Measurements from ENCODE around the gene TMED9. TPM values are rescaled to one million over a fixed set of nuclear protein-coding genes. Genes with fewer than 3 reads are reported as not detected.

The TMED9 gene
- total RNA-seq: 78.4 and 82.2 TPM in 2 replicates

- Mint-ChIP-seq H3K36me3 (ENCODE audit: low read depth) (peaks cover 39% of the 10 kb centered on the region), H3K4me1 (peaks cover 20% of the 10 kb centered on the region), H3K4me3 (peak within 1 kb of the TSS; percentile 100), H3K9me3 (no peaks in the 10 kb centered on the region), H3K27ac (peak within 1 kb of the TSS; percentile 98), H3K27me3 (peaks cover 7% of the 10 kb centered on the region)
- intact Hi-C loops (cut with micrococcal nuclease): loop anchor here (1.0 to 10.0 kb wide), 5 partner anchors 8 to 197 kb away; partner anchors contain the start of genes B4GALT7, DDX41 and FAM193B
- POLR2A ChIA-PET: interaction anchor here (0.6 to 2.2 kb wide), 9 partner anchors 8 to 260 kb away, joined by 3 to 11 read pairs (median 3); partner anchors contain the start of genes B4GALT7, DOK3 and GRK6
- CTCF ChIA-PET: interaction anchor here (1.1 to 2.5 kb wide), 3 partner anchors 11 to 202 kb away, joined by 3 to 8 read pairs (median 5); no protein-coding TSS in a partner anchor
- DNase-seq (peak; percentile 85), ATAC-seq (ENCODE audit: low read depth) (peak; percentile 98)
- no peak for TF ChIP-seq CTCF (IDR thresholded peaks at IDR 0.05)
Measured at GRCh38 chr5:177592010-177592834, at the start of gene TMED9. TMED9 (plus strand) TSS chr5:177592203; CDS start chr5:177592215, 12 bp downstream.

- POLR2A ChIA-PET: no interaction called here
- CTCF ChIA-PET: no interaction called here
- H3K9me3 Mint-ChIP-seq: no peaks in the 10 kb centered on the region
- peaks cover 1% of the 10 kb centered on the region for H3K4me1 Mint-ChIP-seq
- H3K36me3 Mint-ChIP-seq (ENCODE audit: low read depth): peaks cover 48% of the 10 kb centered on the region
- H3K27me3 Mint-ChIP-seq: no peaks in the 10 kb centered on the region
- no peak for ATAC-seq (ENCODE audit: low read depth)
- H3K4me3 Mint-ChIP-seq: no peak overlapping the region
- intact Hi-C loops (cut with micrococcal nuclease): no loop called here
- DNase-seq: no peak
- no peak overlapping the region for H3K27ac Mint-ChIP-seq
- no peak for TF ChIP-seq CTCF (IDR thresholded peaks at IDR 0.05)
Measured at GRCh38 chr5:177542816-177543465, 49.1 kb upstream of the TMED9 start.

GRCh38 chr5:177545487-177546257 is 46.3 kb upstream of the TMED9 start:
- no peaks in the 10 kb centered on the region for H3K9me3 Mint-ChIP-seq
- peaks cover 36% of the 10 kb centered on the region for H3K36me3 Mint-ChIP-seq (ENCODE audit: low read depth)
- no peaks in the 10 kb centered on the region for H3K27me3 Mint-ChIP-seq
- H3K27ac Mint-ChIP-seq: no peak overlapping the region
- TF ChIP-seq CTCF (IDR thresholded peaks at IDR 0.05): no peak
- intact Hi-C loops (cut with micrococcal nuclease): no loop called here
- H3K4me1 Mint-ChIP-seq: peaks cover 8% of the 10 kb centered on the region
- POLR2A ChIA-PET: interaction anchor here (0.6 kb wide), 1 partner anchor 476 kb away, joined by 4 read pairs; no protein-coding TSS in a partner anchor
- DNase-seq (no peak), ATAC-seq (ENCODE audit: low read depth) (no peak)
- H3K4me3 Mint-ChIP-seq: no peak overlapping the region
- CTCF ChIA-PET: no interaction called here

- Mint-ChIP-seq H3K4me3 (no peak overlapping the region), H3K27ac (no peak overlapping the region), H3K27me3 (no peaks in the 10 kb centered on the region), H3K9me3 (no peaks in the 10 kb centered on the region), H3K4me1 (peaks cover 8% of the 10 kb centered on the region), H3K36me3 (ENCODE audit: low read depth) (peaks cover 31% of the 10 kb centered on the region)
- POLR2A ChIA-PET: no interaction called here
- CTCF ChIA-PET: no interaction called here
- intact Hi-C loops (cut with micrococcal nuclease): no loop called here
- DNase-seq (no peak), ATAC-seq (ENCODE audit: low read depth) (no peak)
- no peak for TF ChIP-seq CTCF (IDR thresholded peaks at IDR 0.05)
Measured at GRCh38 chr5:177546258-177546741, 45.7 kb upstream of the TMED9 start.

Measured in activated B cell treated with CpG ODN at 0.5 μM for 24 hours (primary cell).